NT2/D1 (cell line): ENCODE measurements around the gene LLGL1.

Experiments
- SUZ12 ChIP-seq: IDR thresholded peaks from 2 replicates; pipeline ENCODE4 v1.6.1; 2011; ENCODE audit not compliant: insufficient read length, insufficient read depth; ENCODE audit errors: extremely low read depth
- YY1 ChIP-seq: IDR thresholded peaks from 2 replicates; pipeline ENCODE4 v1.6.1; 2011; ENCODE audit not compliant: insufficient read length, insufficient read depth
- ZNF274 ChIP-seq: IDR thresholded peaks from 2 replicates; pipeline ENCODE4 v1.6.1; 2011; ENCODE audit warnings: mild to moderate bottlenecking, low read depth, low read length

GRCh38 chr17:18235743-18236256, 10.4 kb downstream of the LLGL1 start:
- TF ChIP-seq YY1 (no peak), ZNF274 (no peak), SUZ12 (no peak)
